HG03108 (cell line): ENCODE data around the gene EPB41.
"Not testable (repeated sequence)": the region's sequence is repeated elsewhere in the genome, so short reads cannot be mapped to it uniquely, and the experiment has no call there.

Experiments used
- ATAC-seq: cut with Tn5 transposase; IDR thresholded peaks from one replicate; pipeline ENCODE4 v1.9.1; 2021; ENCODE audit warnings: moderate library complexity; ENCODE audit not compliant: unreplicated experiment

EPB41 gene

GRCh38 chr1:29124366-29125236 is 210.2 kb downstream of the EPB41 start:
- ATAC-seq: no peak

DNA sequence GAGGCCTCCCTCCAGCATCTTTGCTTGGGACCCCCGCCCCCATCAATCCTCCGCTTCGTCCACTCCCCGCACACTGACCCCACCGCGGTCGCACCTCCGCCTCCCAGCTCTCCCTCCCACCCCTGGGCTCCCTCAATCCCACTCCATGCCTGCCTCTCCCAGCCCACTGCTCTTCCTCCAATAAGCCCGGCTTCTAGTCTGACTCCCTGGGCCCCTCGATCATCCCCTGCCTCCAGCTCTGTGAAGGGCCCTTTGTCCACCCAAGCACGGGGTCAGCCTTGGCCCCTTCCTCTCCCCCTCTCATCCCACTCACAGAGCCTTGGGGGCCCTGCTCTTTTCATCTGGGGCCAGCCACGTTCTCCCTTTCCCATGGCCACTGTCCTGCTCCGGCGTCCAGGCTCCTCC is 210.9 kb downstream of the EPB41 start:
- ATAC-seq: no peak

- ATAC-seq: no peak
These were observed 211.4 kb downstream of the EPB41 start for GRCh38 chr1:29125788-29126187.

DNA sequence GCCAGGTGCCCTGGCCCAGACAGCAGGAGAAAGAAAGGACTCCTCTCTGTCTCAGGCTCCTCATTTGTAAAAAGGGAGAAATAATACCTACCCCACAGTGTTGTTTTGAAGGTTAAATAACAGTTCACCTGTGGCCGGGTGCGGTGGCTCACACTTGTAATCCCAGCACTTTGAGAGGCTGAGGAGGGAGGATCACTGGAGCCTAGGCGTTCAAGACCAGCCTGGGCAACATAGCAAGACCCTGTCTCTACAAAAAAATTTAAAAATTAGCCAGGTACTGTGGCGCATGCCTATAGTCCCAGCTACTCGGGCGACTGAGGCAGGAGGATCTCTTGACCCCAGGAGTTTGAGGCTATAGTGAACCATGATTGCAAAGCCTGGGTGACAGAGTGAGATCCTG is 211.8 kb downstream of the EPB41 start:
- no peak for ATAC-seq

- ATAC-seq: no peak
These were observed 214.4 kb downstream of the EPB41 start for GRCh38 chr1:29128739-29129138.

DNA sequence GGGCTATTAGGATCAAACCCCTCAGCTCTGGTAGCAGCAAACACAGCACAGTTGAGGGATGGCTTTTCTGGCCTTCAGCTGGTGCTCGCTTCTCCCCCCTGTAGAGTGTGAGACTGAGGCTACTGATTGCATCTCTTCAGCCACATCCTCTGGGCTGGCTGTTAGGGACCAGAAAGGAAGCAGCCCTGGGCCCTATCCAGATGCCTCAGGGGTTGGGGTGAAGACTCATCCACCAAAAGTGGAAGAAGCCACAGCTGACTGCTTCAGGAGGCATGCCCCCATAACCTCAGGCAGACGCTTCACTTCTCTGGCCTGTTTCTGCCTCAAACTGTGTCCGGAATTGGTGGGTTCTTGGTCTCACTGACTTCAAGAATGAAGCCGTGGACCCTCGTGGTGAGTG is 215.5 kb downstream of the EPB41 start:
- no peak for ATAC-seq

GRCh38 chr1:29131056-29131455 is 216.7 kb downstream of the EPB41 start:
- not testable (repeated sequence) for ATAC-seq

DNA sequence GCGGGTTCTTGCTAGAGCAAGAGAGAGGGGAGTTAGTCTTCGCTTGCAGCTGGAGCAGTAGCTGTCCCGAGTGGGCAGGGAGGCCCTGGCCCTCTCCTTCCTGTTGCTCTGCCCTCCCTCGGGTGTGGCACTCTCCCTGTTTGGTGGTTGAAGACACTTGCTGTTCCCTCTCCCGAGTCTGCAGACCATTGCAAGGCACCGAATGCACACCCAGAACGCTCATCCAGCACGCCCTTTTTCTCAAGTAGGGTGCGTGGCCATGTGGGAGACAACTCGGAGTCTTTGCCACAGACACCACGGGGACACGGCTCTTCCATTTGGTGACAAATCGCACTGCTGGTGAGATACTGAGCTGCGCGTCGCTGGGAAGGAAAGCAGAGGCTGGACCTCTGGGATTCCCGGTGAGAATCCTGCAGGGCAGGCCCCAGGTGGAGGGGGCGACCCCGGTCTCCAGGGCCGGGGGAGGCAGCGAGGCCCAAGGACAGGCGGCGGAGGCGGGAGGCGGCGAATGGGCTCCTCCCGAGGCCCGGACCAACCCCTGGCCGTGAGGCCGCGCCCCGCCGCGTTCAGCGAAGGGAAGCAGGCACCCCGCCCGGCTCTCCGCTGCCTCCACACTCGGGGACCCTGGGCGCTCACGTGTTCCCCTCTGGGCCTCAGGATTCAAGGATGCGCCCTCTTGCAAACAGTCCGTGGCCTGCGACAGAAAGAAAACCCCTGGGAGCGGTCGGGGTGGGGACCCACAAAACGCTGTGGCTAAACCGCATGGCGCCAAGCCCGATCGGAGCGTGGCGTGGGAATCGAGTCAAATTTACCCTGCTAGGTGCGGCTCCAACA is 219.7 kb downstream of the EPB41 start:
- no peak for ATAC-seq

DNA sequence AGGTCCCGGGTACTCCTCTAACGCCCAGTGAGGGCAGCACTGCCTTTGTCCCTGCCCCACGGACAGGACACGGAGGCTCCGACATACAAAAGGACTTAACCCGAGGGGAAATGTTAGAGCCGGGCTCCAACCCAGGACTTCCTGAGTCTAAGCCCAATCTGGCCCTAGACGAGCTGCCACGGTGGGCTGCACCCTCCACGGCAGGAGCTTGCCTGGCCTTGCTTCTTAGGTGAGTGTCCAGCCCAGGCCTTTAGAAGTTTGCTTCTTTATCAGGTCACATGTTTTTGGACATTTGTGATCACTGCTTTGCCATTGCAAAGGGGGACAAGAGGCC is 220.3 kb downstream of the EPB41 start:
- no peak for ATAC-seq

GRCh38 chr1:29136391-29136915 is 222.1 kb downstream of the EPB41 start:
- no peak for ATAC-seq

- no peak for ATAC-seq
These were observed 228.3 kb downstream of the EPB41 start for GRCh38 chr1:29142714-29143113.

GRCh38 chr1:29144178-29144577 is 229.8 kb downstream of the EPB41 start:
- no peak for ATAC-seq

DNA sequence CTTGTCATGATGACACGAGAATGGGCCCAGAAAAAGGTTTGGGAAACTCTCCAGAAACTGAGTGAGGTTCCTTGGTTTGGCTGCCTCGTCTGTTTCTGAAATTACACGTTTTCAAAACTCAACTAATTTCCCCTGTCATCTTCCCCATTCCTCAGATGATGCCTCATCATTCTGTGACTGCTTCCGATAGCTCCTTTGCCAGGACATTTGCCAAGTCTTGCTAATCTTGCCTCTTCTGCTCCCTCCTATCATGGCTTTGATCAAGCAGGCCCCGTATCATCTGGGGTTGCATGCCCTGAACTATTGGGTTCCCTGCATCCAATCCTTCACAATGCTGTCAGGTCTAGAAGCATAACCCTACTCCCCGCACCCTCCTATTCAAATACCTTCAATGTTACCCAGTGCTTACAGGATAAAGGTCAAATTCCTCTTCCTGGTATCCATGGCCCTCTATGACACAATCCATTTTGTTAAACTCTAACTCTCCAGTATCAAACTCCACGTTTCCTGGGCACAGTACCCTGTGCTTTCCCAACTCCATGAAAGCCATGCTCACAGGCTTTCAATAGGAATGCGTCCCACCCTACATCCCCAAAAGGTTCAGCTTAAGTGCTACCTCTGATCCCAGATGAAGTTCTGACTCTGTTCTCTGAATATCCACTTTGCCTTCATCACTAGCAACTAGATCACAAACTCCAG is 231.5 kb downstream of the EPB41 start:
- ATAC-seq: no peak

DNA sequence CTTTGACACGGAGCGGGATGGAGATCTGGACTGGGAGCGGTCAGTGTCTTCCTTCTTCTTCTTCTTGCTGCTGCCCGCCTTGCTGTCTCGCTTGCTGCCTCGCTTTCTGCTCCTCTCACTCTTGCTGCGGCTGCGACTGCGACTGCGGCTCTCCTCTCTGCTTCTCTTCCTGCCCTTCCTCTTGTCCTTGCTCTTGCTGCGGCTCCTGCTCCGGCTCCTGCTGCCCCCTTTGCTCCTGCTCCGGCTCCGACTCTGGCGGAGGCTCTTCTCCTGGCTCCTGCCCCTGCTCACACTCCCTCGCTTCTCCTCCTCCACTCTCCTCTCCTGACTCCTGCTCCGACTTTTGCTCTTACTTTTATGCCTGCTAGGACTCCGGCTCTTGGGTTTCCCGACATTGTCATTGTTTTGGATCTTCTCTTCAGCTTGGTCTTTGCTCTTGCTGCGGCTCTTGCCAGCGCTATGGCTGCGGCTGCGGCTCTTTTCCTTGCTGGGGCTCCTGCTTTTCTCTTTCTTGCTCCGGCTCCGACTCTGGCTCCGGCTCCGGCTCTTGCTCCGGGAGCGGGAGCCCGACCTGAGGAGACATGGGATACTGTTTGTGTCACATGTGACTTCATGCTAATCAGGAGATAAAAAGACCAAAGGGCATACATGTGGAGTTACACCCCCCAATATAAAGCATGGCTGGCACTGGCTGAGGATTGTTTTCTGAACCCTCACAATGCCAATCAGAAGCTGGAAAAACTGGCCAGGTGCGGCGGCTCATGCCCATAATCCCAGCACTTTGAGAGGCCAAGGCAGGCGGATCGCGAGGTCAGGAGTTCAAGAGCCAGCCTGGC is 234.5 kb downstream of the EPB41 start:
- no peak for ATAC-seq

GRCh38 chr1:29150346-29150745 is 236.0 kb downstream of the EPB41 start:
- ATAC-seq: not testable (repeated sequence)

GRCh38 chr1:29152046-29152805 is 237.9 kb downstream of the EPB41 start:
- no peak for ATAC-seq

DNA sequence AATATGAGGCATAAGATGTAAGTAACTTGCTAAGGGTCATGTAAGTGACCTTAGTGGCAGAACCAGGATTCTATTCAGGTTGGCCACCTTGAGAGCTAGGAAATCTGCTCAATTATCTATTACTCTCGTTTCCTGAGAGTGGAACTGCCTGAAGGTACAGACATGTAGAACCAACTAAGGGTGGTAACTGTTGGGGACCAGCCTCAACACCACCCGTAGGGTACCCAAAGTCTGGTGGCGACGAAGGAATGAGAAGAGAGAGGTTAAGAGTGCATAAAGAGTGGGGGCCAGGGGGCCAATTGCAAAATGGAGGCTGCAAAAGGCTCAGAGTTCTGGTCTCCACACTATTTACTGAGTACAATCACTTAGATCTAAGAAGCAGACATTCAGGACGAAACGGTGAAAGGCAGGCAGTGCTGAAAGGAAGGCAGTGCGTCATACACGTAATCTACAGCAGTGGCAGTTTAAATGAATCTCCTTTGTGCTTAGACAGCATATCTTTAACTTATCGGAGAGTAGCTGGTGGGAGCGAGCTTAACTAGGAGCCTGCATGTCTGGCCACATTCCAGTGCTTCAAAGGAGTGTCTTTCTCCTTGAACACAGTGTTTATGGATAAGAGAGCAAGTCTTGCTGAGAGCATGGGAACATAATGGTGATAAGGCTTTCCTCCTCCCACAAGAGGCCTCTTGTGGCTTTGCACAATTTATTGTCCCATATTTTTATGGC is 242.3 kb downstream of the EPB41 start:
- ATAC-seq: no peak

GRCh38 chr1:29157269-29157601 is 242.9 kb downstream of the EPB41 start:
- no peak for ATAC-seq

DNA sequence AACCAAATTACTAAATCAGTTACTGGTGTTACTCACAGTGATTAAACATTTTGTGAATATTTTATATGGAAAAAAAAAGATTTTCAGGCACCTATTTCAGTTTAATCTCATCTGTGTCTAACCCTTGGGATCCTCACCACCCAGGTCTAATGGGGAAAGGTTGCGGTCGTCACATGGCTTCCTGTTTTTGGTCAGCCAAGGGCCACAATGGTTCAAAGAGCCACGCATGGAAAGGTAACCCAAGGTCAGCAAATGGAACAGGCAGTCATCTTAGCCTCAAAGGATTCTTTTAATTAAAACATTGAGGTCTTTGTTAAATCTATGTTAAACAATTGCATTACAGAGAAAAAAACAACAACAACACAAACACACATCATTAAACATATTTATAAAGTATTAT is 245.4 kb downstream of the EPB41 start:
- ATAC-seq: no peak
